ENCODE measurements around the gene BRD7. TPM values are rescaled to one million over a fixed set of nuclear protein-coding genes. Genes with fewer than 3 reads are reported as not detected.

The BRD7 gene
- total RNA-seq, 1 experiment from 2014 or later, result 40.0 TPM

GRCh38 chr16:50303041-50303604 is 65.7 kb downstream of the BRD7 start:
- ATAC-seq, result no peak

GRCh38 chr16:50302472-50303005 is 66.2 kb downstream of the BRD7 start:
- no peaks in the 10 kb centered on the region for H3F3A ChIP-seq (ENCODE audit: low read length, unreplicated experiment)
- no TSS peak for BruUV-seq (replicated peaks)
- H3K4me3 ChIP-seq (ENCODE audit: low read length), result no peak overlapping the region
- no peak overlapping the region for H3K27ac ChIP-seq (ENCODE audit: low read length)
- H3K9me3 ChIP-seq (ENCODE audit: low read length), result no peaks in the 10 kb centered on the region
- H3K27me3 ChIP-seq (ENCODE audit: low read length), result no peaks in the 10 kb centered on the region
- DNase-seq, result no peak
- no peaks in the 10 kb centered on the region for H3K36me3 ChIP-seq (ENCODE audit: low read depth, low read length)
- ChIA-PET POLR2A (ENCODE audit: unreplicated experiment) (no interaction called here), CTCF (no interaction called here)
- intact Hi-C loops (cut with micrococcal nuclease), result no loop called here
- H2AFZ ChIP-seq (ENCODE audit: low read length), result no peak overlapping the region
- no peak for ATAC-seq
- H3K9me2 ChIP-seq (replicated peaks; ENCODE audit: low read length), result no peaks in the 10 kb centered on the region
- no peak overlapping the region for H3K4me2 ChIP-seq (ENCODE audit: low read length)
- H3K79me2 ChIP-seq (ENCODE audit: low read length), result no peaks in the 10 kb centered on the region
- TF ChIP-seq EZH2 (IDR thresholded peaks at IDR 0.05; ENCODE audit: low read length, unreplicated experiment) (no peak), EZH2phosphoT487 (IDR thresholded peaks at IDR 0.05; ENCODE audit: borderline replicate concordance, low read length) (no peak), CTCF (conservative IDR thresholded peaks at IDR 0.05; ENCODE audit: low read depth, low read length) (no peak)
- H3K4me1 ChIP-seq (ENCODE audit: insufficient read depth, low read length), result peaks cover 4% of the 10 kb centered on the region; the same call in 1 of the 2 replicates
- H3K9ac ChIP-seq (ENCODE audit: low read length), result no peak overlapping the region
- no peaks in the 10 kb centered on the region for H4K20me1 ChIP-seq (ENCODE audit: low read length)

More at GRCh38 chr16:50303041-50303604, 65.7 kb downstream of the BRD7 start:
- H3K4me1 ChIP-seq (ENCODE audit: insufficient read depth, low read length), result peaks cover 4% of the 10 kb centered on the region; the same call in 1 of the 2 replicates
- no peak overlapping the region for H3K9ac ChIP-seq (ENCODE audit: low read length)
- intact Hi-C loops (cut with micrococcal nuclease), result no loop called here
- H3K27me3 ChIP-seq (ENCODE audit: low read length), result no peaks in the 10 kb centered on the region
- TF ChIP-seq EZH2phosphoT487 (IDR thresholded peaks at IDR 0.05; ENCODE audit: borderline replicate concordance, low read length) (no peak), EZH2 (IDR thresholded peaks at IDR 0.05; ENCODE audit: low read length, unreplicated experiment) (no peak), CTCF (conservative IDR thresholded peaks at IDR 0.05; ENCODE audit: low read depth, low read length) (no peak)
- ChIA-PET CTCF (no interaction called here), POLR2A (ENCODE audit: unreplicated experiment) (no interaction called here)
- no peak for DNase-seq
- H3K9me3 ChIP-seq (ENCODE audit: low read length), result no peaks in the 10 kb centered on the region
- no peak overlapping the region for H3K27ac ChIP-seq (ENCODE audit: low read length)
- H3K9me2 ChIP-seq (replicated peaks; ENCODE audit: low read length), result no peaks in the 10 kb centered on the region
- H2AFZ ChIP-seq (ENCODE audit: low read length), result no peak overlapping the region
- no peaks in the 10 kb centered on the region for H3K36me3 ChIP-seq (ENCODE audit: low read depth, low read length)
- no peaks in the 10 kb centered on the region for H4K20me1 ChIP-seq (ENCODE audit: low read length)
- no peak overlapping the region for H3K4me2 ChIP-seq (ENCODE audit: low read length)
- no peaks in the 10 kb centered on the region for H3K79me2 ChIP-seq (ENCODE audit: low read length)
- no peaks in the 10 kb centered on the region for H3F3A ChIP-seq (ENCODE audit: low read length, unreplicated experiment)
- no peak overlapping the region for H3K4me3 ChIP-seq (ENCODE audit: low read length)
- no TSS peak for BruUV-seq (replicated peaks)

All from PC-3 (cell line).